Measurements from ENCODE around the gene NT5C1B. TPM values are rescaled to one million over a fixed set of nuclear protein-coding genes. Genes with fewer than 3 reads are reported as not detected.

NT5C1B gene
- total and polyA plus RNA-seq, 4 donors = 0.02 to 0.63 TPM; not detected in 2

GRCh38 chr2:18593496-18593895 lies 4.1 kb upstream of the NT5C1B start:
- TF ChIP-seq SP1 (IDR thresholded peaks at IDR 0.05) (no peak), JUND (IDR thresholded peaks at IDR 0.05) (no peak), ZBTB33 (IDR thresholded peaks at IDR 0.05) (no peak), EGR1 (IDR thresholded peaks at IDR 0.05; ENCODE audit: low read depth in 2 of 2) (no peak), RAD21 (IDR thresholded peaks at IDR 0.05) (no peak), MAX (IDR thresholded peaks at IDR 0.05) (no peak), ATF3 (IDR thresholded peaks at IDR 0.05) (no peak), HNF4G (IDR thresholded peaks at IDR 0.05) (no peak), FOXA2 (IDR thresholded peaks at IDR 0.05) (no peak), FOXA1 (IDR thresholded peaks at IDR 0.05) (no peak), TAF1 (conservative IDR thresholded peaks at IDR 0.05) (no peak), NR2F2 (IDR thresholded peaks at IDR 0.05) (no peak), GABPA (IDR thresholded peaks at IDR 0.05 in 1 of 2, conservative IDR thresholded peaks at IDR 0.05 in 1 of 2) (no peak), YY1 (IDR thresholded peaks at IDR 0.05) (no peak), HNF4A (conservative IDR thresholded peaks at IDR 0.05) (no peak), RXRA (IDR thresholded peaks at IDR 0.05) (no peak)
- TF ChIP-seq, protein P1, sequence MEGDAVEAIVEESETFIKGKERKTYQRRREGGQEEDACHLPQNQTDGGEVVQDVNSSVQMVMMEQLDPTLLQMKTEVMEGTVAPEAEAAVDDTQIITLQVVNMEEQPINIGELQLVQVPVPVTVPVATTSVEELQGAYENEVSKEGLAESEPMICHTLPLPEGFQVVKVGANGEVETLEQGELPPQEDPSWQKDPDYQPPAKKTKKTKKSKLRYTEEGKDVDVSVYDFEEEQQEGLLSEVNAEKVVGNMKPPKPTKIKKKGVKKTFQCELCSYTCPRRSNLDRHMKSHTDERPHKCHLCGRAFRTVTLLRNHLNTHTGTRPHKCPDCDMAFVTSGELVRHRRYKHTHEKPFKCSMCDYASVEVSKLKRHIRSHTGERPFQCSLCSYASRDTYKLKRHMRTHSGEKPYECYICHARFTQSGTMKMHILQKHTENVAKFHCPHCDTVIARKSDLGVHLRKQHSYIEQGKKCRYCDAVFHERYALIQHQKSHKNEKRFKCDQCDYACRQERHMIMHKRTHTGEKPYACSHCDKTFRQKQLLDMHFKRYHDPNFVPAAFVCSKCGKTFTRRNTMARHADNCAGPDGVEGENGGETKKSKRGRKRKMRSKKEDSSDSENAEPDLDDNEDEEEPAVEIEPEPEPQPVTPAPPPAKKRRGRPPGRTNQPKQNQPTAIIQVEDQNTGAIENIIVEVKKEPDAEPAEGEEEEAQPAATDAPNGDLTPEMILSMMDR (IDR thresholded peaks at IDR 0.05; ENCODE audit: low read depth, low read length, missing input control) = no peak
- TF ChIP-seq, protein P2, sequence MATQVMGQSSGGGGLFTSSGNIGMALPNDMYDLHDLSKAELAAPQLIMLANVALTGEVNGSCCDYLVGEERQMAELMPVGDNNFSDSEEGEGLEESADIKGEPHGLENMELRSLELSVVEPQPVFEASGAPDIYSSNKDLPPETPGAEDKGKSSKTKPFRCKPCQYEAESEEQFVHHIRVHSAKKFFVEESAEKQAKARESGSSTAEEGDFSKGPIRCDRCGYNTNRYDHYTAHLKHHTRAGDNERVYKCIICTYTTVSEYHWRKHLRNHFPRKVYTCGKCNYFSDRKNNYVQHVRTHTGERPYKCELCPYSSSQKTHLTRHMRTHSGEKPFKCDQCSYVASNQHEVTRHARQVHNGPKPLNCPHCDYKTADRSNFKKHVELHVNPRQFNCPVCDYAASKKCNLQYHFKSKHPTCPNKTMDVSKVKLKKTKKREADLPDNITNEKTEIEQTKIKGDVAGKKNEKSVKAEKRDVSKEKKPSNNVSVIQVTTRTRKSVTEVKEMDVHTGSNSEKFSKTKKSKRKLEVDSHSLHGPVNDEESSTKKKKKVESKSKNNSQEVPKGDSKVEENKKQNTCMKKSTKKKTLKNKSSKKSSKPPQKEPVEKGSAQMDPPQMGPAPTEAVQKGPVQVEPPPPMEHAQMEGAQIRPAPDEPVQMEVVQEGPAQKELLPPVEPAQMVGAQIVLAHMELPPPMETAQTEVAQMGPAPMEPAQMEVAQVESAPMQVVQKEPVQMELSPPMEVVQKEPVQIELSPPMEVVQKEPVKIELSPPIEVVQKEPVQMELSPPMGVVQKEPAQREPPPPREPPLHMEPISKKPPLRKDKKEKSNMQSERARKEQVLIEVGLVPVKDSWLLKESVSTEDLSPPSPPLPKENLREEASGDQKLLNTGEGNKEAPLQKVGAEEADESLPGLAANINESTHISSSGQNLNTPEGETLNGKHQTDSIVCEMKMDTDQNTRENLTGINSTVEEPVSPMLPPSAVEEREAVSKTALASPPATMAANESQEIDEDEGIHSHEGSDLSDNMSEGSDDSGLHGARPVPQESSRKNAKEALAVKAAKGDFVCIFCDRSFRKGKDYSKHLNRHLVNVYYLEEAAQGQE (IDR thresholded peaks at IDR 0.05) = no peak

More at GRCh38 chr2:18593496-18593895, 4.1 kb upstream of the NT5C1B start:
- 96% methylated on average over 1 of the region's 1 CpG for WGBS
- Histone ChIP-seq H3K27me3 (ENCODE audit: control insufficient read depth in 4 of 4, insufficient read depth in 4 of 4, low read length in 3 of 4) (no peaks in the 10 kb centered on the region), H3K4me3 (ENCODE audit: low read depth in 1 of 3, low read length in 3 of 3) (no peak overlapping the region), H3K36me3 (ENCODE audit: control insufficient read depth in 4 of 4, insufficient read depth in 3 of 4, low read depth in 1 of 4, low read length in 3 of 4) (no peaks in the 10 kb centered on the region), H3K27ac (ENCODE audit: low read depth in 1 of 2, low read length in 2 of 2) (no peak overlapping the region), H3K9ac (ENCODE audit: low read depth in 1 of 2, low read length in 2 of 2) (no peak overlapping the region), H3K9me3 (ENCODE audit: control insufficient read depth in 4 of 4, low read length in 3 of 4) (no peaks in the 10 kb centered on the region), H3K4me1 (ENCODE audit: control insufficient read depth in 4 of 4, insufficient read depth in 4 of 4, low read length in 3 of 4) (peaks cover 6 to 20% (median 14%) of the 10 kb centered on the region in 4 donors)
- no peak for DNase-seq (ENCODE audit: low spot score)
